Urothelium cell line (cell line): ENCODE measurements around the gene KDM3B.
"Not testable (repeated sequence)": the region's sequence is repeated elsewhere in the genome, so short reads cannot be mapped to it uniquely, and the experiment has no call there.

Experiments
- DNase-seq: peaks from one replicate; pipeline ENCODE4 v3.0.0; 2011; ENCODE audit warnings: low spot score, mixed read lengths
- FAIRE-seq: peaks from 2 replicates; lab custom pipeline; 2011; peaks lifted over from hg19 to GRCh38; lab: Jason Lieb, UNC

KDM3B gene, protein sequence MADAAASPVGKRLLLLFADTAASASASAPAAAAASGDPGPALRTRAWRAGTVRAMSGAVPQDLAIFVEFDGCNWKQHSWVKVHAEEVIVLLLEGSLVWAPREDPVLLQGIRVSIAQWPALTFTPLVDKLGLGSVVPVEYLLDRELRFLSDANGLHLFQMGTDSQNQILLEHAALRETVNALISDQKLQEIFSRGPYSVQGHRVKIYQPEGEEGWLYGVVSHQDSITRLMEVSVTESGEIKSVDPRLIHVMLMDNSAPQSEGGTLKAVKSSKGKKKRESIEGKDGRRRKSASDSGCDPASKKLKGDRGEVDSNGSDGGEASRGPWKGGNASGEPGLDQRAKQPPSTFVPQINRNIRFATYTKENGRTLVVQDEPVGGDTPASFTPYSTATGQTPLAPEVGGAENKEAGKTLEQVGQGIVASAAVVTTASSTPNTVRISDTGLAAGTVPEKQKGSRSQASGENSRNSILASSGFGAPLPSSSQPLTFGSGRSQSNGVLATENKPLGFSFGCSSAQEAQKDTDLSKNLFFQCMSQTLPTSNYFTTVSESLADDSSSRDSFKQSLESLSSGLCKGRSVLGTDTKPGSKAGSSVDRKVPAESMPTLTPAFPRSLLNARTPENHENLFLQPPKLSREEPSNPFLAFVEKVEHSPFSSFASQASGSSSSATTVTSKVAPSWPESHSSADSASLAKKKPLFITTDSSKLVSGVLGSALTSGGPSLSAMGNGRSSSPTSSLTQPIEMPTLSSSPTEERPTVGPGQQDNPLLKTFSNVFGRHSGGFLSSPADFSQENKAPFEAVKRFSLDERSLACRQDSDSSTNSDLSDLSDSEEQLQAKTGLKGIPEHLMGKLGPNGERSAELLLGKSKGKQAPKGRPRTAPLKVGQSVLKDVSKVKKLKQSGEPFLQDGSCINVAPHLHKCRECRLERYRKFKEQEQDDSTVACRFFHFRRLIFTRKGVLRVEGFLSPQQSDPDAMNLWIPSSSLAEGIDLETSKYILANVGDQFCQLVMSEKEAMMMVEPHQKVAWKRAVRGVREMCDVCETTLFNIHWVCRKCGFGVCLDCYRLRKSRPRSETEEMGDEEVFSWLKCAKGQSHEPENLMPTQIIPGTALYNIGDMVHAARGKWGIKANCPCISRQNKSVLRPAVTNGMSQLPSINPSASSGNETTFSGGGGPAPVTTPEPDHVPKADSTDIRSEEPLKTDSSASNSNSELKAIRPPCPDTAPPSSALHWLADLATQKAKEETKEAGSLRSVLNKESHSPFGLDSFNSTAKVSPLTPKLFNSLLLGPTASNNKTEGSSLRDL (N-terminal part only)

DNA sequence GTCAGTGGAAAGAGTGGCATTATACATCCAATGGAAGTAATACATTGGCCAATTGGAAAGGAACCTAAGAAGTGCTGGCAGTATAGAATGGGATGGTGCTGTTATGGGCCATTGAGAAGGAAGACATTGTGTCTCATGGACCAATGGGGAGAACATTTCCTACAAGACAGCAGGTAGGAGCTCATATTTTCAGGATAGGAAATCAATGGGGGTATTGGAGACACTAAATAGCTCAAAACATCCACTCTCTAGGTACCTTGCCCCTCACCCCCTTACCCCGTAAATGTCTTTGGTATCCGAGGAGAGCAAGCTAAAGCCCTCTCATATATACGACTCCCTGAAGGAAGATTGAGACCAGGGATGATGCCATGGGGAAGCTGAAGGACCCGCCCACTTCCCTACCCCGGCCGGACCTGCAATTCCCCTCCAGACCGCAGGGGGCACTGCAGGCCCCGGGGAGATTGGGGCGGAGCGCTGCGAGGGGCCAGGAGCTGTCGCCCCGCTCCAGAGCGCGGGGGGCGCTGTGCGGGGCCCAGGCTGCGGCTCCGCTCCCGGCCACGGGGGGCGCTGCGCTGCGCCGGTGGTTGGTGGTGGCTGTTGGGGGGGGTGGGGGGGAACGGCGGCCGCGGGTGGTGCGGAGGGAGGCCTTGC is at the start of gene KDM3B:
TSS of gene KDM3B (plus strand) at position 615 of the 651 bp plus-strand sequence. CDS start 111 bp downstream, outside the sequence.
- FAIRE-seq, result no peak
- DNase-seq, result peak; percentile 93

DNA sequence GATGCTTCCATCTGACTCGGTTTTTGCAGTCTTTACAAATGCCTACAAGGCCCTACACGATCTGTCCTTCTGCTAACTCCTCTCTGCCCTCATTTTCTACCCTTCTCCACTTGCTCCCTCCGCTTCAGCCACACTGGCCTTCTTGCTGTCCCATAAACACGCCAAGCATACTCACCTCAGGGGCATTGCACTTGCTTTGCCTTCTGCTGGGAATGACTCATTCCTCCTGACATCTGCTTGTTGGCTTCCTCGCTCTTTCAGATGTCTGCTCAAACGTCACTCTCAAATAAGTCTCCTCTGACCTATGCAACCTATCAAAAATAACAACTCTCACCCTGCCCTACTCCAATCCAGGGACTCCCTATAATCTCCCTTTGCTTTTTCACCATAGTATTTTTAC is 49.1 kb upstream of the KDM3B start:
- DNase-seq, result peak; percentile 6

DNA sequence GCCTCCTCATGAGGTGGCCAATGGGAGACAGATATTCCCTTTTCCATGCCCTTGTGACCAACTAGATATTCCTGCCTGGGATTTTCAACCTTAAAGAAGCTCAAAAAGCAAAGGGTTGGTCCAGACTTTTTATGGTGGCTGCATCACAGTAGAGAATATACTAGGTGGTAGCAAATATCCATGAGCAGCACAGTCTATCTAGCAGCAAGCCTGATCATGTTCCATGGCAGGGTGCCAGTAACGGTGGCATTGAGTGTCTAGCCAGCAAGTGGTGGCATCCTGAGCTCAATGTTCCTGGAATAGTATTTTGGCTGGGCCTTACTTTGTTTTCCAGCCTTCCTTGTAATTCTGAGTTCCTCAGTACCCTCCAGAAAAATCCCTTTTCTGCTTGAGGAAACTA is 46.7 kb upstream of the KDM3B start:
- no peak for FAIRE-seq
- no peak for DNase-seq

More for the DNA sequence above, 49.1 kb upstream of the KDM3B start:
- FAIRE-seq, result no peak

DNA sequence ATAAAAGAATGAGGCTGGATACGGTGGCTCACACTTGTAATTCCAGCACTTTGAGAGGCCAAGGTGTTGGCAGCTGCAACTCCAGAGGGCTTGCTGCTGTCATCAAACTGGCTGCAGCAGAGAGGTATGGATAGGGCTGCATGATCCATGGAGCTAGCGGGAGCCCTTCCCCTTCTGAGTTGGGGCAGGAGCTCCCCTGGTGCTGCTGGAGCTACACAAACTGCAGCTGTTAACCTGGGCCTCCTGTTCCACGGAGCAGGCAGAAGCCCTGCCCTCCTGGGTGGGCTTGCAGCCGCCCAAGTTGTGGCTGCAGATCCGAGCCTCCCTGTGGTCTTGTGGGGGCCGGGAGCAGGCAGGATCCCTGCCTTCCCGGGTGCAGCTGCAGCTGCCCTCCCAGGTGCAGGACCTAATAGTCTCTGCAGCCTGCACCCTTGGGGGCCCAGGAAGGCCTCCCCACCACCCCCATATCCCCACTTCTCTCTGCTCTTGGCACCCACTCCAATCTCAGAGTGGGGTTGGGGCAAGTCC is 36.7 kb upstream of the KDM3B start:
- DNase-seq (no peak), FAIRE-seq (no peak)

DNA sequence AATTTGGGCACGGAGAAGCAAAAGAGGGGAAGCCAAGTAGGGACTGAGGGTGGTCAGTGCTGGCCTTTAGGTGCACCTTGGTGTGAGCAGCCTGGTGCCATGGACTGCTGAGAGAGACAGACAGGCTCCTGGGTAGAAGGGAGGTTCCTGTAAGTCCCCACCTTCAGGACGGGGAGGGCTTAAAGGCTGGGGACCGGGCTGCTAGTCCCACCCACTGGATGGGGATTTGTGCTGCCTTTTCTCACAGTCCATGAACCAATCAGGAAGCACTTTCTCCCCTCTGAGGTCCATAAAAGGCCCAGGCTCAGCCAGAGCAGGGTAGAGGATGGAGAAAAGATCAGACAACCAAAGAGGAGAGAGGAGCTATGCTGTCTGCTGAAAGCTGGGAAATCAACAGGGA is 36.1 kb upstream of the KDM3B start:
- FAIRE-seq (no peak), DNase-seq (no peak)

DNA sequence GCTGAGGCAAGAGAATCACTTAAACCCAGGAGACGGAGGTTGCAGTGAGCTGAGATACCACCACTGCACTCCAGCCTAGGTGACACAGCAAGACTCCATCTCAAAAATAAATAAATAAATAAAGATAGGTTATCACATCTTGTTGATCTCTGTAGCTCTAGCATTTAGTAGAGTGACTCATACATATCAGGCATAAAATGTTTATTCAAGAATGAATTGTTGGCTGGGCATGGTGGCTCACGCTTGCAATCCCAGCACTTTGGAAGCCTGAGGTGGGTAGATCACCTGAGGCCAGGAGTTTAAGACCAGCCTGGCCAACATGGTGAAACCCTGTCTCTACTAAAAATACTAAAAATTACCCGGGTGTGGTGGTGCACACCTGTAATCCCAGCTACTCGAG is 34.3 kb upstream of the KDM3B start:
- not testable (repeated sequence) for DNase-seq, FAIRE-seq

DNA sequence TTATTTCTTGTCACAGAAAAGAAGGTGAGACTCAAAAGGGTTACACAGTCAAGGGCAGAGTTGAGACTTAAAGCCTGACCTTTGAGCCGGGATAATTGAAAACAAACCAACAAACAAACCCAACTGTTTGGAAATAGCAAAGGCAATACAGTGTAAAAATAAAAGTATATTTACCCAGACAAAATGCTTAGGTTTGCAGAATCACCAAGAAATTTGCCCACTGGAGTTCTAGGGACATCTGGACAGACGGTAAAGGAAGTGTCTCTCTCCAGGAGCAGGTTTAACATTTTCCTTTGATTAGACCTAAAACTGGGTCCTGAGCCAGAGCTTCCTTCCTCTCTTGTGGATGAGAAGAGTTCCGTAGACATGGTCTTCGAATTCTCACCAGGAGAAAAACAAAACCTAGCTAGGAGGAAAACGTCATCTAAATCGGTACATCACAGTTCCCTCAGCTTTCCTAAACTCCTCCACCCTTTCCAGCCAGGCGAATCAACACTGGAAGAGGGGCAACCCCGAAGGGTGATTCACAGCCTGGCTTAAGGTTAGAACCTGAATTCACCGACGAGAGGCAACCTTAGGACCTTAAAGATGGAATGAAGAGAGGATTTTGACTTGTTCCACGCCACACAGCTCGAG is 21.6 kb upstream of the KDM3B start:
- FAIRE-seq, result no peak
- peak; percentile 13 for DNase-seq

DNA sequence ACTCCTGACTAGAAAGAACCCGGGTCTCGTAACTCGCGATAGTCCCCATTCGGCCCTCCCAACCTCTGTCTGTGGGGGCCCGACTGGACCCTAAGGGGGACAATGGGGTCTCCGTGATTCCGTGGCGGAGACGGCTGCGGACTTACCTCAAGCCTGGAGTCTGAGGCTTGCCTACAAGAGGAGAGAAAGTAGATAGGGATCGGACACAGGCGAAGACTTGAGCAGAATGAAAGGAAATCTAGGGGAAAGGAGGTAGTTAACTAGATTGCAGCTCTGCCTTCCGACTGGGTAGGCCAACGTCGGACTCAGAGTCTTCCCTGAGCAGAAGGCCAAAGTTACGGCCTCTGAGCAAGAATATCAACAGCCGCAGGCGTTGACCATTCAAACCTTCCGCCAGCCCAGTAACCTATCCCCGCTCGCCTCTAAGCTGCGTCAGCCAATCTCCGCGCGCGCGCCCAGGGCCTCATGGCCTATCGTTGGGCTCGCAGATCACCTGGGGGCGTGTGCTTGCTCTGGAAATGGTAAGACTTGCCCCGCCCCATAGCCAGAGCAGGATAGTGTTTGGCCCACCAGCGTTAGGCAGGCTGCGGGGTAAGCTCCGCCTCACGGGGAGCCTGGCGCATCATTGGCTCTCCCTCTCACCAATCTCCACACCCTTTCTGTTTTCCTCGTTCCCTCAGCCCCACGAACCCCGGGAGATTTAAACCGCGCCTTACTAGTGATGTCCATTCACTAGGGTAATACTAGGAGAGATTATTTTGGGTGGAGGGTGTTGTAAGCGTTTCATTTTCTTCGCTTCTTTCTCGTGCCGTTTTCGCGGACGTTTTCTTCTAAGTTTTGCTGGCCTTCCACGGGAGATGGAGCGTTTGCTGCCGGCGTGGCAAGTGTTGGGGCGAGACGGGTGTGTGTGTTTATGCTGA is 20.8 kb upstream of the KDM3B start, which contains the start of gene CDC25C:
TSS of gene CDC25C (minus strand) at position 356 of the 920 bp plus-strand sequence. CDS start 624 bp downstream, outside the sequence.
- DNase-seq (peak; percentile 95), FAIRE-seq (no peak)

DNA sequence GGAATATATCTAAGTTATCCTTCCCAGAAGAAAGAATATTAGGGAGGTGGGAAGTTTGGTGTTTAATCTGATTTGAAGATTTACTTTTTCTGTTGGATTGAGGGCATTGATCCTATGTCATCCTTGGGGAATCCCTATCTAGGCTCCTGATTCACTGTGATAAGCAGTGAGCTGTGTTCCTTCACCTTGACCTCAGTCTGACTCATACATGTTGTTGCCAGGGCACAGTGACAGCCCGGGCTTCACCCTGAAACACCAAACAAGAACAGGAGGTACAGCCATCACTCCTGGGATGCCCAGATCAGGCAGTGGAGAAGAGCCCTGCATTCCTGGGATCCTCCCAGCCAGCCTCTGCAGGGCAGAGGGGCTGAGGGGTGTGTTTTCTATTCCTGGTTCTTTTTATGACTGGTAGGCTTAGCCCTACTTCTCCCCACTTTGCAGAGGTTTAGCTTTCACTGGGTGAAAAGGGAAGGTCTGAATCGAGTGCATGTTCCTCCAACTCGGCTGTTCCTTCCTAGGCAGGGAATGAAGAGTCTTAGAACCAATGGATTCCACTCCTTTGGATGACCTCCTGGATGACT is 17.5 kb upstream of the KDM3B start:
- FAIRE-seq (no peak), DNase-seq (no peak)

DNA sequence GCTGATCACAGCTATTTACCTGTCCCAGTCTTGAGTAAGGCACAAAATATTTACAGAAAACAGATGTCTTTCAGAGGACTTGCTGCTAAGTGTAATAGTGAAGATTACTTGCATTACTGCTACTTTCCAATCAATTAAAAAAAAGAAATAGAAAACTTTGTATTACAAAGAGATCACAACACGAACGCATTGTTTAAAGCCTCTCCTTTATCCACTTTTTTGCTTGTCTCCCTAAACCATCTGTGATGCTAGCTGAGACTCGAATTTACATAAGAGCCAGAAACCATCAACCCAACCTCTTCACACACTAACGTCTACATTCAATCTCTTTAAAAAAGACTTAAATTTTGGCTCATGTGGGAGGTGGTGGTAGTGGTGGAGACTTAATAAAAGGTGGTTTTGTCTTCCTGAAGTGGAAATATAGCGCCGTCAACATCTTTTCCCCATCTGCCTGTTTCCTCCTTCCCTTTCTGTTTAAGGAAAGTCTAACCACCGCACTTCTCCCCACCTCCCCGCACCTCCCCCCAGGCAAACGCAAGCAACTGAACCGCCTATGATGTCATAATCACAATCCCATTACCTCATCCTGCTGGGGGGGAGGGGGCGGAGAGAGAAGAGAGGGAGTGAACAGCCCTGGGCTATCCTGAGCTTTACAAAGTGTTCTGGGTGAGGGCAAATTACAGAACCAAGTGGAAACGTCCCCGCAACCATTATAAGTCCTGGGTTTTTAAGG is 15.4 kb upstream of the KDM3B start:
- DNase-seq, result no peak
- no peak for FAIRE-seq

DNA sequence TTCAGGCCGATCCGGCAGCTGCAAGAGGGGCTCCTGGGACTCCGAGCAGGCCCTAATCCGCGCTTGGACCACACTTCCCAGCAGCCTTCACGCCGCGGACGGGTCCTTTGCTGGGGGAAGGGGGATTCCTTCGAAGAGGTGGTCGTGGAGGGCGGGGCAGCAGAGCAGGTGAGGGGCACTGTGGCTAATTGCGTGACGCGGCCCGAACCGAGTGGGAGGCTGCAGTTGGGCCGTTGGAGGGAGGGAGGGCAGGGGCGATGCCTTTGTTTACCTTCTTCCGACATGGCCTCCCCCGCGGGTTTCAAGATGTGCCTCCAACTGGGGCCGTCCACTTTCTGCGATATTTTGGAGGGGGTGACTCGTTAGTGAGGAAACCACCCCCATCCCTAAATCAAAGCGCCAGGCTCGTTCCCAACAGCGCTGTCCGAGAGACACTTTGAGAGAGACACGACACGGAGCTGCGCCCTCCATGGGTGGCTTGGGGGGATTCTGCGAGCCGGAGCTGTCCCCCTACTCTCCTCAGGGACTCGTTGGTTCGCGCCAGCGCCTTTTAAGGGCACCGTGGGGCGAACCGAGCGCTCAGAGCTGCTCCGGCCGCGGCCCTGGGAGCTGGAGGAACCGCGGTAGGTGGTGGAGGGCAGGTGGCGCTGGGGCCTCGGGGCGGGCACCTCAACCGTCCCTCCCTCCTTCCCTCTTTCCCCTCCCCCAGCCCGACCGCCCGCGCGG is 14.6 kb upstream of the KDM3B start, which contains the start of gene FAM53C:
TSS of gene FAM53C (plus strand) at position 582 of the 726 bp plus-strand sequence. CDS start 3,070 bp downstream, outside the sequence.
- DNase-seq (peak; percentile 85), FAIRE-seq (no peak)

DNA sequence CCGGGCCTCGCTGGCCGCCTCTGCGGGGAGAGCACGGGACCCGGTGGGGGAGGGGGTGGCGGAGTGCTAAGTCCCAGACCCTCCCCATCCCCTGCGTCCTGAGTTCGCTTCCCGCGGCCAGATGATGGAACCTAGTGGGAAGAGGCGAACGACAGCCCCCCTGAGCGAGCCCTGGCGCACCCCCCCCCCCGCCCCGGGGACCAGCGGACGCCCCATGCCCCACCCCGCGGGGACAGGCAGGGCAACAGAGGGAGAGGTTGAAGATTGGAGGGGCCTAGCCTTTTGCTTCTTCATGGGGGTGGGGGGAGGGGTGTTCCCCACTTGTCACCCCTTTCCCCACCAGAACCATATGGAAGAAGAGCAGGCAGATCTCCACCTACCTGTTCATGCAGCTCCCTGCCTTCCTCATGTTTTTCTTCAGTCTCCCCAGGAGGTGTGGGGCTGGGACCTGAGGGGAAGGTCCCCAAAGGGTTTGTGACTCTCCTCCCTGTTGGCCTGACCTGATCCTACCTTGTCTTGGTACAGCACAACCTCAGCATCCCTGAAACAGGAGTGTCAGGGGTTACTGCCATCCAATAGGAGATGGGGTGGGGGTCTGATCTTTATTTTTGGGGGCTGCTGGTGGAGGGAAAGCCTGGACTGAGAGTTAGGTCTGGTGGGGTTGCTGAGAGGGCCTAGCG is 13.9 kb upstream of the KDM3B start:
- DNase-seq (no peak), FAIRE-seq (no peak)

DNA sequence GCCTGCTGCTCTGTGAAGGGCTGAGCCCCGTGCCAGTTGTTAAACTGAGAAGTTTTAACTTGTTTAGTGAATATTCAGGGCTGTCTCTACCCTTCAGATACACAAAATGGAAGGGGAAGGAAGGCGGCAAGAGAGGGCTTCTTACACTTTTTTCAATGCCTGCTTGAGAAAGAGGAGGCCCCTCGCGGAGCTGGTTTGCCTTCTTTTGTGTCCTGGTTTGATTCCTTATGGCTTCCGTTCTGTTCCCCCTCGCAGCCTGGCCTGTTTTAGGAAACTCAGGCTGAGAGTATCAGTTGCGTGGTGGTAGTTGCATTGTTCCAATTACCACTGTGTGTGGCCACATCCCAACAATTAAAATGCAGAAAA is 13.4 kb upstream of the KDM3B start:
- DNase-seq (no peak), FAIRE-seq (no peak)

DNA sequence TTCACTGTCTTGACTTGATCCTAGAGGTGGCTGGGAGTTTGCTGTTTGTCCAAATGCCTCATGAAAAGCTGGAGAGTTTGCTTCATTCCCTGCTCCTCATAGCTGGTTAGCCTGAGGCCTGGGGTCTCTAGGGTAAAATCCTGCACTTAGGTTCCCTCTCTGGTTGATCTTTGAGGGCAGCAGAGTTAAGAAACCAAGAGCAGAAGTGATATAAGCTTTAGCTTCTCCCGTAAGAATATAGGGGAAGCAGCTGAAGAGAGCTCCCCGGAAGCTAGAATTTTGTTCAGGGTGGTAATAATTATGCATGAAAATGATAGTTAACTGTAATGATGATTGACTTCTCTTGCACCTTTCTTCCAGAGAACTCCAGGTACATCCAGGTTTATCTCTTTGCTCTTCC is 13.0 kb upstream of the KDM3B start:
- DNase-seq, result no peak

DNA sequence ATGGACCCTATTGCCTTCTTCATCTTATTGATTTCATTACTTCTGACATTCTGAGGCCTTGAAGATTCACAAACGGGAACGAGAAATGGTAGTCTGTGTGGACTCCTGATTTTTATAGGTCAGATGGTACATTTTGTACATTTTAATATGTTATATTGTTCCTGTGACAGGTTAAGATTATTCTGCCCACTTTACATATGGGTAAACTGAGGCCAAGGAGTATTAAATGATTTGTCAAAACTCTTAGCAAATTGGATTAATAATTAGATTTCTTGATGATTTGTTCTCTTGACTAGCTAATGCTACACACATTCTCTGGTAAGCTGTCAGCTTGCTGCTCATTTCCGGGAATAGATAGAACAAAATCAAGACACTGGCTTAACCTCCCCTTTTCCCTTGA is 12.5 kb upstream of the KDM3B start:
- no peak for DNase-seq
- FAIRE-seq, result no peak

More for the DNA sequence above, 13.0 kb upstream of the KDM3B start:
- no peak for FAIRE-seq
